NOMO-1 (cell line): ENCODE data around the gene TOLLIP.
A peak's percentile ranks its signal among the peaks of the same experiment; 100 is the strongest.

ENCODE experiments used
- DNase-seq, 2 experiments: peaks; one replicate each; lab custom pipeline; 2025; ENCODE audit not compliant: unreplicated experiment in 2 of 2; lab: John Stamatoyannopoulos, UW

TOLLIP gene

DNA sequence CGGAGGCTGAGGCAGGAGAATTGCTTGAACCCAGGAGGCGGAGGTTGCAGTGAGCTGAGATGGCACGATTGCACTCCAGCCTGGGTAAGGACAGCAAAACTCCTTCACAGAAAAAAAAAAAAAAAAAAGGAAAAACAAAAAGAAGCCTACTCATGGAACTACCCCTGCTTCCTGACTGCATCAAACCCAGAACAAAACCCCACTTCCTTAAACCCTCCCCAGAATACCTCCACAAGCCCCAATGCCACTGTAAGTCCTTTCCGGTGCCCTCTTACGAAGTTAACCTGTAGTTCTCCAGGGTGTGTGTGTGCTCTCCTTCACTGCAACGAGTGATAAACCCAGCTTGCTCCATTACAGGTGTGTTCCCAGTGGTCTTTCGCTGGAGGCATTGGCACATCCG, 8.6 kb upstream of the TOLLIP start:
- DNase-seq = peak; percentile 31 to 48

DNA sequence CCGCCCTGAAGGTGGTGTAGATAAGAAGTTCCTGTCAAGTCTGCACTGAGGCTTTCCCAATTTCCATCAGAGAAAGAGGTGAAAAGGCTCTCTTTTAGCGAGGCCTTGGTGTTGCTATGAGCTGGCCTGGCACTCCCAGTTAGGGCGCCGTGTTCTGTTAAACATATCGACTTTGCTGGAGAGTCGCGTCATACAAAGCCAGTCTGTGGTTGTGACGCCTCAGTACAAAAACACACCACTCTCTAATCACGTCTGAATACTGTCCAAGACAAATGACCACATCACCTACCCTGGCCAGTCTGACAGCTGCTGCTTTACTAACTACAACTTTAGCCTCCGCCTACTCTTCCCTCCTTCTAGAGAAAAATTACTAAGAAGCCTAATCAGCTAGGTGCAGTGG, 8.0 kb upstream of the TOLLIP start:
- no peak for DNase-seq

DNA sequence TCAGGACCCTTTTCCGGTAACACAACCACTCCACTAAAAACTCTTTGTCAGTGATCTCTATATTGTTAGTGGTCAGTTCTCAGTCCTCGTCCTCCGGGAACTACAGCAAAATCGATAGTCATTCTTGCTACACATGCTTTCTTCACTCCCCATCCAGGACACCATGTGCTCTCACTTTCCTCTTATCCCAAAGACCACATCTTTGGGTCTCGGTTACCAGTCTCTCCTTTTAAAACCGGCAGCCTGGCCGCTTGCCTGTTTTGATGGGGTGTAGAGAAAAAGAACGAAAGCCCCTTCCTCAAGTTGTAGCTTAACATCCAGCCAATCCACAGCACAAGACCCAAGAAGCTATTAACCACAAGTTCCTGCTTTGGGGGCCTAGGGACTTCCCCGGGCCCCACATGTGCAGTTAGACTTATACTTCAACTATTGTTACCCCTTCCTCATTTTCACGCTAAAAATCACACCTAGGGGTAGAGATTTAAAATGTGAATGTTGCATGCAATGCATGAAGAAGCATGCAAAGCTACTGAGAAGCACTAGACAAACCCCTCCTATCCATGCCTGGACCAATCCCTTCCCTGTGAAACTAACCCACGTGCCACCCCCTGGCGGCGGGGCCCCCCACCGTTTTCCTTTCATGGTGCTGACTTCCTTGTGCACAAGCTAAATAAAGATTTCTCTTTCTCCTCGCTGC, 1.5 kb upstream of the TOLLIP start:
- peak; percentile 78 to 86 for DNase-seq

DNA sequence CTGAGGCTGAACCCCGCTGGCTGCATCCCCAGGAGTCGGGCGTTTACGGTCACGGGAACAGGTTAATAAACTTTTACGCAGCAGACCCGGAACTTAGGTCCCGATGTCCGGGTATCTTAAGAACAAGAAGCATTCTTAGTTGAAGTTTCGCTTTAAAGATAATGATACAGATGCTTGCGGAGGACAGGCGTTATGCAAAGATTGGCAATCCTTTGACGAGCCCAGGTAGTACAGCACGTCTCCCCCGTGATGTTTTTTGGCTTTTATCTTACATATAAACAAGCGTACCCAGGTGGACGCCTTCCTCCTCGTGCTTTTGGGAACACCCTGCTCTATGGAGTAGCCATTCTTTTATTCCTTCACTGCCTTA, 871 bp upstream of the TOLLIP start:
- peak; percentile 36 to 62 for DNase-seq

DNA sequence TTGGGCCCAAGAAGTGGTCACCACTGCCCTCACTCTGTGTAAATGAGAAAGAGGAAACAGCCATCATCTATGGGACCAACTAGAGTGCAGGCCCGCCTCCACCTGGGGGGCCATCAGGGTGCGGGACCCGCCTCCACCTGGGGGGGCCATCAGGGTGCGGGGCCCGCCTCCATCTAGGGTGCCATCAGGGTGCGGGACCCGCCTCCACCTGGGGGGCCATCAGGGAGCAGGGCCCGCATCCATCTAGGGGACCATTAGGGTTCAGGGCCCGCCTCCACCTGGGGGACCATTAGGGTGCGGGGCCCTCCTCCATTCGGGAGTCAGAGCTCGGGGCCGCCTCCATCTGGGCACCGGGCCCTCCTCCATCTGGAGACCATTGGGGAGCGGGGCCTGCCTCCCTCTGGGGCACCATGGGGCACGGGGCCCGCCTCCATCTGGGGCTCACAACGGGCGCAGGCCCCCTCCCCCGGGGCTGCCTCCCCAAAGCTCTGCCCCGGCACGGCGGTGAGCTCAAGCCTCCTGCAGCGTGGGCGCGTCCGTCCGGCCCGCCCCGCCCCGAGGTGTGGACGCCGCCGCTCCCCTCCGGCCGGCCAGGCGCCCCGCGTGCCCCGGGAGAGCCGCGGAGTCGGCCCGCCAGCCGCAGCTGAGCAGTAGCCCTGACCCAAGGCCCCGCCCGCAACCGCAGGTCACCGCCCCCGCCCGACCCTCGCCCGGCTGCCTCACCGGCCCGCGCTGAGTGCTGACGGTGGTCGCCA, 512 bp downstream of the TOLLIP start:
- peak in 1 of 2 experiments; percentile 22 for DNase-seq

DNA sequence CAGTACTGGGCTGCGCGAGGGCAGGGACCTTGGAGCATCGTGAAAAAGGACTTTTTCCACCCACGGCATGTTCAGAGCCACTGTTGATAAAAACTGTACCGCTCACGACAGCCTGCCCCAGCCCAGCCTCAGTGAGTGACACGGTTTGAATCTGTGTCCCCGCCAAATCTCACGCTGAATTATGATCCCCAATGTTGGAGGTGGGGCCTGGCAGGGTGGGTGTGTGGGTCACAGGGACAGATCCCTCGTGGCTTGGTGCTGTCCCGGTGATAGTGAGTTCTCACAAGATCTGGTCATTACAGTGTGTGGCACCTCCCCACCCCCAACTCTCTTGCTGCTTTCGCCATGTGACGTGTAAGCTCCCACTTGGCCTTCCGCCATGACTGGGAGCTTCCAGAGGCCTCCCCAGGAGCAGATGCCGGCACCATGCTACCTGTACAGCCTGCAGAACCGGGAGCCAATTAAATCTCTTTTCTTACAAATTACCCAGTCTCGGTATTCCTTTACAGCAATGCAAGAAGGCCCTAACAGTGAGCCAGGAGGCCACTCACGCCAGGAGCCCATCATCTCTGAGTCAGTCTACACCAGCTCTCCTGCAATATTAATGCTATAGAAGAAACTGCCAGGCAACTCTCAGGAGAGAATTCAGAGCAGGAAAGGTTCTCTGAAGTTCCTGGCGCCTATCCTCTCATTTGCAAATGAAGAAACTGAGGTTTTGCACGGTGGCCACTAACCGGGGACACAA, 1.3 kb downstream of the TOLLIP start:
- no peak for DNase-seq

DNA sequence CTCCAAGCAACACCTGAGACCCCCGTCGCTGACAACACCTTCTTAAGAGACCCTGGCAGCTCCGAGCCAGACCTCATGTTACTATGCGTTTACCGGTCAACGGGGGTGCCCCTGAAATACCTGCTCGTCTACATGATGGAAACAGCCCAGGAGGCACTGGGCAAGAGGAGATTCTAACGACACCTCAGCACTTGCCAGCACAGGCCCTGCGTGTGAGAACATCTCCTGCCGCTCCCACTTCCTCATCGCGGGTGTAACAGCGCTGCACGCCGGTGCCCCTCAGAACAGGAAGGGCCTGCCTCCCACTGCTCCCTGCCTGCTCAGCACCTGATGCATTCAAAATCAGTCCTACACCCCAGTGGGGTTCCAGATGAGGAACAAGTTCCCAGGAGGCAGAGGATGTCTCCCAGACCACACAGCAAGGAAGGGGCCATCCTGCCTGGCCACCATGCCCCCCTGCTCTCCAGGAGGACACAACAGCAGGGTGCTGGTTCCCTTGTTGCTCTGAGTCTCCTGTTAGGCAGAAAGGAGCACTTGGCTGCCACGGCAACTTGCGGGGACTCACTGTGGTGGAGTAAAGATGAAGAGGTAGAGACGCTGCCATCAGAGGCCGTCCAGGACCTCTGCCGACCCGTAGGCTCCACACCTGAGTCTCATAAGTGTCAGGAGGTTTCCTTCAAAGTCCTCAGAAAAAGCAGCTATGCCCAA, 2.1 kb downstream of the TOLLIP start:
- peak; percentile 62 to 83 for DNase-seq

DNA sequence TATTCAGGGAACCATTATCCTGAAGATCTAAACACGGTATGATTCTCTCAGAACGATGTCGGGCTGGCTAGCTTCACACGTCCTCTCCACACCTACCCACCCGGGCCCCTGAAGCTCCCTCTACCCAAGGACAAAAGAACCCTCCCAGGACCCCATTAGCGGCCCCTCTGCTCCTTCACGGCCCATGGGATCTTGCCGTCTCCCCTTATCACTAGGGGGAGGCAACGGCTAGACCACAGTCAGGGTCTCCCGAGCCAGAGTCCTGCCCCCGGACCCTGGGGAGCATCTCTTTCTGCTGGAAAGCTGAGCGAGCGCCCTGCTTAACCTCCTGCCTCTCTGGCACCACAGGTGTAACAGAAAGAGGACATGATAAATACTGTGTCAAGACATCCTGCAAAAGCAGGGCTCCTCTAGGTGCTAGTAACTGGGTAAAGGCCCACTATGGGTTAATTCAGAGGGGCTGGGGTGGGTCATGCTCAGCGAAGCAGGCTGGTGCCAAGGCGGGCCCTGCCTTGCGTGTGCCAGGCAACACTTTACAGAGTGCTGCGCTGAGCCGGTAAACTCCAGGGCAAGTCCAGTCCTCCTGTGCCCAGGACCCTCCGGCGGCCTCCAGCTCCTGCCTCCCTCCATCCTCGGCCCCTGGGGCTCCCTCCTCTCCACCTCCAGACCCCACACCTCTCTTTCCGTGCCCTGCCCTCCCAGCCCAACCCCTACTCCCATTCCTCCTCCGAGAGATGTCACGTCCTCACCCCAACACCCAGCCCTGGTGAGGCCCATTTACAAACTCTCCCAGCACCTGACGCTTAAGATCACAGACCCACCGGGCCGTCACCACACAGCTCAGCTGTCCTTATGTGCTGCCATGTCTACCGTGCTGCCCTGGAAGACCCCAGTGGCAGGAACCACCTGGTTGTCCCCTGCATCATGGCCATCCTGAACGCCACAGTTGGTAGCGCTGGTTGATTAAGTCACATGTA, 3.0 kb downstream of the TOLLIP start:
- DNase-seq = no peak

DNA sequence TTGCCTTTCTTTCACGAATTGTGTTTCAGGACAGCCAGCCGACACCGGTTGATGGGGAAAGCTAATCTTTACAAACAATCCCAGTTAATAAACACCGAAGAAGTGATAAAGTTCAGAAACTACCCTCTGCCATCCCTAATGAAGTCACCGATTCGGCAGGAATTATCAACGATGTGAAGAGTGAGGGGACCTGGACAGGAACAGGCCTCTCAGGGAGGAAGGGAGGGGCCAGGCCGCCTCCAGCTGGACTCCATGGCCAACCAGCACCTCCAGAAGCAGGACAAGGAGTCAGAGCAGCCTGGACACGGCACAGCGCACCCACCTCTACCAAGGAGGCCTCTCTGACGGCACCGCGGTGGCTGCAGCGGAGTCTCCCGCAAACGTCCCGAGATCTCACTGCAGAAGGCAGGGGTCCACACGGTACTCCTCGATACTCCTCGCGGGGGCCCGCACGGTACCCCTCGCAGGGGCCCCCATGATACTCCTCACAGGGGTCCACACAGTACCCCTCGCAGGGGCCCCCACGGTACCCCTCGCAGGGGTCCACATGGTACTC, 3.9 kb downstream of the TOLLIP start:
- DNase-seq = no peak

DNA sequence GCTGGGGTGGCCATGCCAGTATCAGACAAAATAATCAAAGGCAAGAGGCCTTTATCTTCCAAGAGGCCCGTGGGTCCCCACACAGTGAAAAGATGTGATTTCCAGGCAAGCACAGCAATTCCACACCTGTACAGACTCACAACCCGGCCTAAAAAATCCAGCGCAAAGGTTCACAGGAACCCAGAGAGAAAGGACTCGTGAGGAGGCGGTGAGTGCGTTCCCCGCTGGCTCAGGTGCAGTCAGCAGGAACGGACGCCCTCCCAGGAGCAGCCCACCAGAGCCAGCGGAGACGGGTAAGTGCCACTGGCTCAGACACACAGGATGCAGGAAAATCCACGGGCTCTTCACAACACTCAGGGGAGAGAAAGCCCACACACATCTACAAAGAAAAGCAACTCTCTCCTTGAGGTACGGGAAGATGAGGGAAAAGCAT, 4.4 kb downstream of the TOLLIP start:
- no peak for DNase-seq

DNA sequence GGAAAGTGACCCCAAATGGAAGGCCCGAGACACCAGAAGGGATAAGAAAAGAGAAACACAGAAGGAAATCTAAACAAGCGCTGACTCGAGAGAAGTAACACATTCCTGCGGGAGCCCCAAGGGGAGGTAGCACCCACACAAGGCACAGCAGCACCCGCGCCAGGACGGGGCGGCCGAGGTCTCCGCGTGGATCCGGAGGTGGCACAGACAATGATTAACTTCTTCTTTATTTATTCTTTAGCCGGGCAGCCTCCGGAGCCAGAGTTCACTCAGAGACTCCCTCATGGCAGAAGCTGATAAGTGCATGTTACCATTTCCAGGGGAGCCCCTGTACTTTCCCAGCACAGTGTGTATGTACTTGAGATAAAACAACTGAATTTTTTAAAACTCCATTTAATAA, 5.1 kb downstream of the TOLLIP start:
- no peak for DNase-seq

DNA sequence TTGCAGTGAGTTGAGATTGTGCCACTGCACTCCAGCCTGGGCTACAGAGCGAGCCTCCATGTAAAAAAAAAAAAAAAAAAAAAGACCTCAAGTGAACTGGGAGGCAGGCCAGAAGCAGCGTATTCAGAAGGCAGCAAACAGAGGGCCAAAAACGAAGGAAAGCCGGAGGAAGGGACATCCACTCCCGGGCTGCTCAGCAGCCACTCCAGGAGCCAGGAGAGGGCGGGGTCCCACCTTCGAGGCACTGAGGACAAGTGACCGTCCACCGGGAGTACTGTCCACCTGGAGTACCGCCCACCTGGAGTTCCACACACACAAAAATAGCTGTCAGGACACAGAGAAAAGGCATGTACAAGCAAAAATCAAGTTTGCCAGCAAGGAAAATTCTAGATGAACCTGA, 5.5 kb downstream of the TOLLIP start:
- DNase-seq = no peak

DNA sequence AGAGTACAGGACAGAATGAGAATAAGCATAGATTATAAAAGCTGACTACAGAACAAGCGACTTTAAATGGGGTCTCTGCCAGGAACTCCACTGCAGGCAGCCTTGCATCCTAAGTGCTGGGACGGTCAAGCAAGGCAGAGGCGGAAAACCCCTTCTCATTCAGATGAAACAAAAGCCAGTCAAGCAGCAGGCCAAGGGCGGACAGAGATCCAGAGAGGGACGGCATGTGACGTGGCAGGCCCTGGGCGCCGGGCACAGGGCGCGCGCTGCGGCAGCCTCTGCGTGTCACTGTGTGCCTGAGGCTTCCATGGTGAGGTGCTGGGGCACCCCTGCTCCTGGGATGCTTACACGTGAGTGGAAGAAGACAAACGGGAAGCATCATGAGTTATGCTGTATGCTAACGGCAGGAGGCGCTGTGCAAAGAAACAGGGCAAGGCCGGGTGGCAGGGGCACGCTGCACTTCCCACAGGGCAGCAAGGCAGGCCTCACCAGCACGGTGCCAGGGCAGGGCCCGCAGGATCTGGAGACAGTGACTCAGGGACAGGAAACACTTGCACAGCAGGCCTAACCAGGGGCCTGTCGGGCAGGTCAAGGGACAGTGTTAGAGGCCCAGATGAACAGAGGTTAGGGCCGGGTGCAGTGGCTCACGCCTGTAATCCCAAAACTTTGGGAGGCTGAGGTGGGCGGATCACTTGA, 6.2 kb downstream of the TOLLIP start:
- DNase-seq = no peak

DNA sequence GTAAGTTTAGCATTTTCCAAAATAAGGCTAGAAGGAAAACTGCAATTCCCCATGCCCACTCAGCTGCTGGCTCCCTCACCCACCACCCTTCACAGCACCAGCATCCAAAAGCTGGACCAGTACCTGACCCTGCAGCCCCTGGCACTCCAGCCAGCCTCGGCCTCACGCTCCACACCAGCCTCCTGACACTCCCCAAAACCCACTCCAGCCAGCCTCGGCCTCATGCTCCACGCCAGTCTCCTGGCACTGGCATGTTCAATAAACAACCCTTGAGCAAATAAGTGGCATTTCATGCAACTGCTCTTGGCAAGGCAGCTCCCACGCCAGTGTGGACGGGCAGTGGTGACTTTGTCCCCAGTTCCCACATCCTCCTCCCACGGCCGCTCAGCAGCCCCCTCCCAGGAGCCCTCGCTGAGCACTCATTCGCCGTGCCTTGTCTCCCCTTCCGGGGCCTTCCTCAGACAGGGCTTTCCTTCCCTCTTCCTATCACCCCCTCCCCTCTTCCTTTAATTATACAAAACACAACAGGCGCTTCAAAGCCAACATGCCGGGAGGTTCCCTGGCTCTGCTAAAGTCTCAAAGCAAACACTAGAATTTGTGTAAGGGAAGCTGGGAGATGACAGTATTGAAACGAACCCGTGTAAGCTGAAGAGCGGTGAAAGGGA, 6.8 kb downstream of the TOLLIP start:
- no peak for DNase-seq

DNA sequence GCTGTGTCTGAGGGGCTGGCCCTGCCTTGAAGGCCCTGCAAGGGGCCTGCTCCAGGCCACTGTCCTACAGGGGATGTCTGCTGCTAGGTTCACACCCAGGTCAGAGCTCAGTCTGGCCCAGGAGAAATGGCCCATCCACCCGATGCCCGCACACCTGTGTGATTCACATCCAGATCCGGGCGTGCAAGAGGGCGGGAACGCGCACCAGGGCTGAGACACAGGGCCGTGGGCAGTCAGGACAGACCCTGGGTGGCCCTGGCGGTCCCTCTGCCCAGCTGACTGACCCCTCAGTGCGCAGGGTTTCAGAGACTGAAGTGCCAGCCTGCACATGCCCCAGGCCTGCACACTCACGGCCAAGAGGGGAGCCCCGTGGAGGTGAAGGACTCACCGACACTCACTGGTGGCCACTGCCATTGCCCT, 7.4 kb downstream of the TOLLIP start:
- no peak for DNase-seq

DNA sequence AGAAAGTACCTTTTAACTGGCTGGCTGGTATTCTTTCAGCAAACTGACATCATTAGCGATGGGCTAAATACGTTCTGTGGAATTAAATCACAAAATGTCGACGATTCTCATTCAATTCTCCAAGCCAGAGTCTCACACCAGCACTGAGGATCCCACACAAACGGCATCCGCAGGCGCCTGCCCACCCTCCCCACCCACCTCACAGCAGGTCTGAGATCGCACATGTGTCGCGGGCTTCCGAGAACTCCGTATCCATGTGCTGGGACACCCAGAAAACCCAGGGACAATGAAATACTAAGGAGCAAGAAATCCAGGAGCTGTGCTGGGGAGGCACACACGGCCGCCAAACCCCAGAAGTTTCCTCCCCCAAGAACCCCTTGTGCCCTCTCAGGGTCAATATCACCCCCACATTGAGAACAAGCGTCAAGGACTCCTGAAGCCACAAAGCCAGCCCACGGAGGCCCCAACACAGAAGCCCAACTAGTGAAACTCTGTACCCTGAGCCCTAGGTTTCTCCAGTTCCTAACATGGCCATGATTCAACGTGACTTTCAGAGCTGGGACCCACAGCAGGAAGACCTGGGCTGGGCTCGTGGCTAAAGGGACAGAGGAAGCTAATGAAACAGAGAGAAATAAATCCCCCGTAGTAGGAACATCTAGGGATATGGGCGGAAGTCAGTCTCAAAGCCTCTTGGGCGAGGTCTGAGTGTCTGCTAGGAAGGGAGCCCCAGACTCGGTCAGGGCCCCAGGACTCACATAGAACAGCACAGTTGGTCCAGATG, 8.0 kb downstream of the TOLLIP start:
- DNase-seq = no peak

DNA sequence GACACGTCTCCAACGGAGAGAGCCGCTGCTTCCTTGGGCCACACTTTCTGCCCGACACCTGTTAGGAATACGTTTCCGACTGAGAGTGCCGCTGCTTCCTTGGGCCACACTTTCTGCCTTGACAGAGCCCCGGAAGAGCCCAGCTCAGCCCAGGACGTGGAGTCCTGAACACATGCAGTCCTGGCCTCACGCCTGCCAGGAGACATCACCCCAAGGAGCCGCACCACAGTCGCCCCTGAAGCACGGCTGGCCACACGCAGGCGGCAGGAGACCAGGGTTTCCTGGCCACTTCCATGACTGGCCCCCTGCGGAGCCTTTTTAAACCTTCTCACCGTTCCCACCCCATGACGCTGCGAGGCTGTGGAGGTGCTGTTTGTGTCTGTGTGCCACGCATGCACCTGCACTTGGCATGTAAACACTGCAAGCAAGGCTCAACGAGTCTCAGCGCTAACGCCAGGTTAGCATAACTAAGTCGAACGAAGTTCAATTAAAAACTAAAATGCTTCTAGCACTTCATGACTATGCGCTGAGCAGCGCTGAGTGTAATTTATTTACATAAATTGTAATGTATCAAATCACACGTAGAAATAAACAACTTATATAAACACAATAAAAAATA, 8.8 kb downstream of the TOLLIP start:
- no peak for DNase-seq
